ENCODE results near the gene ZNF665.
"Not testable (repeated sequence)": the region's sequence is repeated elsewhere in the genome, so short reads cannot be mapped to it uniquely, and the experiment has no call there.

Gene ZNF665

GRCh38 chr19:53195265-53195903 lies 2.2 kb upstream of the ZNF665 start:
- no peak overlapping the region for H3K4me3 ChIP-seq (ENCODE audit: low read length)
- peak; percentile 50 for DNase-seq (ENCODE audit: low read depth)
- peak; percentile 95 for TF ChIP-seq CTCF (conservative IDR thresholded peaks at IDR 0.05; ENCODE audit: low read depth, low read length)

- no peak for DNase-seq (ENCODE audit: low read depth)
- no peak for TF ChIP-seq CTCF (conservative IDR thresholded peaks at IDR 0.05; ENCODE audit: low read depth, low read length)
- peak overlapping the region; percentile 84 for H3K4me3 ChIP-seq (ENCODE audit: low read length)
These were observed 521 bp upstream of the ZNF665 start for GRCh38 chr19:53193535-53194222.

- DNase-seq (ENCODE audit: low read depth): no peak
- TF ChIP-seq CTCF (conservative IDR thresholded peaks at IDR 0.05; ENCODE audit: low read depth, low read length): no peak
- H3K4me3 ChIP-seq (ENCODE audit: low read length): no peak overlapping the region
These were observed 2.9 kb downstream of the ZNF665 start for GRCh38 chr19:53190253-53190652.

GRCh38 chr19:53189691-53190198 lies 3.4 kb downstream of the ZNF665 start:
- not testable (repeated sequence) for H3K4me3 ChIP-seq (ENCODE audit: low read length); DNase-seq (ENCODE audit: low read depth)

GRCh38 chr19:53185155-53185882 lies 7.8 kb downstream of the ZNF665 start:
- peak; percentile 10 for TF ChIP-seq CTCF (conservative IDR thresholded peaks at IDR 0.05; ENCODE audit: low read depth, low read length)
- not testable (repeated sequence) for DNase-seq (ENCODE audit: low read depth); H3K4me3 ChIP-seq (ENCODE audit: low read length)

GRCh38 chr19:53183146-53183764 lies 9.9 kb downstream of the ZNF665 start:
- no peak for TF ChIP-seq CTCF (conservative IDR thresholded peaks at IDR 0.05; ENCODE audit: low read depth, low read length)
- no peak for DNase-seq (ENCODE audit: low read depth)
- no peak overlapping the region for H3K4me3 ChIP-seq (ENCODE audit: low read length)

GRCh38 chr19:53182202-53182601 lies 11.0 kb downstream of the ZNF665 start:
- no peak for DNase-seq (ENCODE audit: low read depth)

More at GRCh38 chr19:53182202-53182601, 11.0 kb downstream of the ZNF665 start:
- H3K4me3 ChIP-seq (ENCODE audit: low read length): no peak overlapping the region
- no peak for TF ChIP-seq CTCF (conservative IDR thresholded peaks at IDR 0.05; ENCODE audit: low read depth, low read length)

Data from retinal pigment epithelial cell (primary cell).